ENCODE measurements around the gene SIAH3. TPM values are rescaled to one million over a fixed set of nuclear protein-coding genes. Genes with fewer than 3 reads are reported as not detected.

Gene SIAH3
- total RNA-seq, 1 experiment from 2014 or later: not detected

DNA sequence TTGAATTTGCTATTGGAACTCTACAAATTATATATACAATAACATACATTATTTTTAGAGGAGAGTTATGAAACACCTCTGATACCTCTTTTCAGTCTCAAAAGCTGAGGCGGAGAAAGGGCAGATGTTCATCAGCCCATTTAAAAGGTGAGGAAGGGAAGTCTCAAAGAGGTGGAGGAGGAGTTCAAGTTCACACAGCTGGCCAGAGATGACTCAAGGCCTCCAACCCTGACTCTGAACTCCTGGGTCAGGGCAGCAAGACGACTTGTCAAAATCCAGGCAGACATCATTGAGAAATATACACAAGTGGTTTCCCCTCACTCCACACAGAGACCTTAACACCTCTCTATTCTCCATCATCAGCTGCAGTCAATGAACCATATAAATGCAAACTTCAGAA lies 2.1 kb downstream of the SIAH3 start:
- ATAC-seq: no peak
- no peak overlapping the region for H3K4me2 ChIP-seq (ENCODE audit: low read length)
- no peaks in the 10 kb centered on the region for H3K9me3 ChIP-seq (ENCODE audit: control insufficient read depth in 1 of 2, insufficient read depth in 1 of 2, low read depth in 1 of 2, low read length in 2 of 2)
- no peaks in the 10 kb centered on the region for H3K9me2 ChIP-seq (ENCODE audit: insufficient read depth)
- no peak for TF ChIP-seq CEBPB (IDR thresholded peaks at IDR 0.05; ENCODE audit: low read depth)
- TF ChIP-seq SRF (IDR thresholded peaks at IDR 0.05; ENCODE audit: low read depth): no peak
- no peak for TF ChIP-seq EGR1 (IDR thresholded peaks at IDR 0.05; ENCODE audit: low read depth)
- no peak for TF ChIP-seq ZFX (IDR thresholded peaks at IDR 0.05)
- no peak for TF ChIP-seq YY1 (IDR thresholded peaks at IDR 0.05; ENCODE audit: extremely low read depth, insufficient replicate concordance, low read depth, low read length)
- TF ChIP-seq POLR2A (IDR thresholded peaks at IDR 0.05; ENCODE audit: borderline replicate concordance, extremely low read depth, insufficient read depth, insufficient read length): no peak
- no peak for TF ChIP-seq EZH2 (IDR thresholded peaks at IDR 0.05)
- TF ChIP-seq TCF7L2 (IDR thresholded peaks at IDR 0.05; ENCODE audit: borderline replicate concordance, extremely low read depth, insufficient read depth, insufficient read length): no peak
- TF ChIP-seq, protein P1, sequence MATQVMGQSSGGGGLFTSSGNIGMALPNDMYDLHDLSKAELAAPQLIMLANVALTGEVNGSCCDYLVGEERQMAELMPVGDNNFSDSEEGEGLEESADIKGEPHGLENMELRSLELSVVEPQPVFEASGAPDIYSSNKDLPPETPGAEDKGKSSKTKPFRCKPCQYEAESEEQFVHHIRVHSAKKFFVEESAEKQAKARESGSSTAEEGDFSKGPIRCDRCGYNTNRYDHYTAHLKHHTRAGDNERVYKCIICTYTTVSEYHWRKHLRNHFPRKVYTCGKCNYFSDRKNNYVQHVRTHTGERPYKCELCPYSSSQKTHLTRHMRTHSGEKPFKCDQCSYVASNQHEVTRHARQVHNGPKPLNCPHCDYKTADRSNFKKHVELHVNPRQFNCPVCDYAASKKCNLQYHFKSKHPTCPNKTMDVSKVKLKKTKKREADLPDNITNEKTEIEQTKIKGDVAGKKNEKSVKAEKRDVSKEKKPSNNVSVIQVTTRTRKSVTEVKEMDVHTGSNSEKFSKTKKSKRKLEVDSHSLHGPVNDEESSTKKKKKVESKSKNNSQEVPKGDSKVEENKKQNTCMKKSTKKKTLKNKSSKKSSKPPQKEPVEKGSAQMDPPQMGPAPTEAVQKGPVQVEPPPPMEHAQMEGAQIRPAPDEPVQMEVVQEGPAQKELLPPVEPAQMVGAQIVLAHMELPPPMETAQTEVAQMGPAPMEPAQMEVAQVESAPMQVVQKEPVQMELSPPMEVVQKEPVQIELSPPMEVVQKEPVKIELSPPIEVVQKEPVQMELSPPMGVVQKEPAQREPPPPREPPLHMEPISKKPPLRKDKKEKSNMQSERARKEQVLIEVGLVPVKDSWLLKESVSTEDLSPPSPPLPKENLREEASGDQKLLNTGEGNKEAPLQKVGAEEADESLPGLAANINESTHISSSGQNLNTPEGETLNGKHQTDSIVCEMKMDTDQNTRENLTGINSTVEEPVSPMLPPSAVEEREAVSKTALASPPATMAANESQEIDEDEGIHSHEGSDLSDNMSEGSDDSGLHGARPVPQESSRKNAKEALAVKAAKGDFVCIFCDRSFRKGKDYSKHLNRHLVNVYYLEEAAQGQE (IDR thresholded peaks at IDR 0.05; ENCODE audit: low read depth): no peak
- TF ChIP-seq FOSL1 (IDR thresholded peaks at IDR 0.05; ENCODE audit: low read depth): no peak
- TF ChIP-seq SIN3A (IDR thresholded peaks at IDR 0.05; ENCODE audit: low read depth): no peak
- no peak for TF ChIP-seq ELF1 (IDR thresholded peaks at IDR 0.05; ENCODE audit: borderline replicate concordance, low read depth)
- TF ChIP-seq EZH2phosphoT487 (IDR thresholded peaks at IDR 0.05; ENCODE audit: borderline replicate concordance): no peak
- TF ChIP-seq, protein P2, sequence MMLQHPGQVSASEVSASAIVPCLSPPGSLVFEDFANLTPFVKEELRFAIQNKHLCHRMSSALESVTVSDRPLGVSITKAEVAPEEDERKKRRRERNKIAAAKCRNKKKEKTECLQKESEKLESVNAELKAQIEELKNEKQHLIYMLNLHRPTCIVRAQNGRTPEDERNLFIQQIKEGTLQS (IDR thresholded peaks at IDR 0.05): no peak
- no peak for TF ChIP-seq RAD21 (IDR thresholded peaks at IDR 0.05; ENCODE audit: low read depth)
- TF ChIP-seq, protein P3, sequence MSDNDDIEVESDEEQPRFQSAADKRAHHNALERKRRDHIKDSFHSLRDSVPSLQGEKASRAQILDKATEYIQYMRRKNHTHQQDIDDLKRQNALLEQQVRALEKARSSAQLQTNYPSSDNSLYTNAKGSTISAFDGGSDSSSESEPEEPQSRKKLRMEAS (IDR thresholded peaks at IDR 0.05): no peak
- no peak for TF ChIP-seq SP1 (IDR thresholded peaks at IDR 0.05; ENCODE audit: low read depth)
- no peak for TF ChIP-seq ZNF274 (IDR thresholded peaks at IDR 0.05; ENCODE audit: low read depth, low read length)
- H3K36me3 ChIP-seq (ENCODE audit: control insufficient read depth in 1 of 2, insufficient read depth in 2 of 2, low read length in 2 of 2): no peaks in the 10 kb centered on the region
- H3K4me3 ChIP-seq (replicated peaks in 1 of 2; ENCODE audit: low read depth in 1 of 2, low read length in 2 of 2): no peak overlapping the region
- DNase-seq (ENCODE audit: low read depth, low spot score): no peak
- ChIA-PET CTCF (interaction anchor here (1.2 kb wide), 1 partner anchor 277 kb away, joined by 3 read pairs; no protein-coding TSS in a partner anchor), RAD21 (ENCODE audit: low non-redundant PET in 1 of 2, low total read pairs in 2 of 2, uncharacterized antibody in 2 of 2, unreplicated experiment in 2 of 2) (no interaction called here), POLR2A (no interaction called here)
- H3K27me3 ChIP-seq (ENCODE audit: insufficient read depth, low read length): peaks cover 20% of the 10 kb centered on the region
- intact Hi-C loops (cut with micrococcal nuclease): no loop called here
- H3K79me2 ChIP-seq (ENCODE audit: insufficient read depth, low read length): no peaks in the 10 kb centered on the region
- no peak overlapping the region for H3K27ac ChIP-seq (ENCODE audit: low read depth, low read length)
- no peak overlapping the region for H2AFZ ChIP-seq (ENCODE audit: low read depth, low read length, poor library complexity, severe bottlenecking)
- peaks cover 2 to 6% of the 10 kb centered on the region in 2 experiments; a peak in 2 of 4 replicates for H3K4me1 ChIP-seq (ENCODE audit: control insufficient read depth in 1 of 2, insufficient read depth in 2 of 2, low read length in 2 of 2)
- no peak overlapping the region for H3K9ac ChIP-seq (ENCODE audit: low read length)
- BruUV-seq (replicated peaks): no TSS peak
- H4K20me1 ChIP-seq (ENCODE audit: insufficient read depth): no peaks in the 10 kb centered on the region
